ENCODE measurements around the gene FLNB. TPM values are rescaled to one million over a fixed set of nuclear protein-coding genes. Genes with fewer than 3 reads are reported as not detected.
A peak's percentile ranks its signal among the peaks of the same experiment; 100 is the strongest.

The FLNB gene
- total RNA-seq, 1 experiment from 2014 or later: 309 TPM

DNA sequence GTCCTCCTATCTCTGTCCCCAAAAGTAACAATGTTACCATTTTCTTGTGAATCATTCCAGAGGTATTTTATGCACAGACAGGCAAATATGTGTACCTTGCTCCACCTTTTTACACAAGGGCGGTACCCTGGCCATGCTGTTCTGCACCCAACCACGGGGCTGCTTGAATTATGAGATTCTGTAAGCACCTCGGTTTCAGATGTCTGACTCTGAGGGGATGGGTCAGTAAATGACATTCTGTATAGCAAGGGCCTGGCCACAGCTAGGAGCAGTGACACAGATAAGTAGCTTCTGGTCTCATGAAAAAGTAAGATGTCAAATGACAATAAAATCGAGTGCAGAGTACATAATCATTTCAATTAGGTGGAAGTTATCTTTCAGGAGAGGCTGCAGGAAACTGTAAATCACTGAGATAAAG is 30.4 kb upstream of the FLNB start:
- ChIA-PET CTCF (interaction anchor here (0.7 kb wide), 1 partner anchor 122 kb away, joined by 3 read pairs; no protein-coding TSS in a partner anchor), POLR2A (no interaction called here)
- H3K36me3 ChIP-seq (ENCODE audit: control insufficient read depth, insufficient read depth, low read length): no peaks in the 10 kb centered on the region
- peak overlapping the region; percentile 12; the same call in 1 of the 2 replicates for H3K27ac ChIP-seq (ENCODE audit: low read length)
- H3K9me3 ChIP-seq (ENCODE audit: control insufficient read depth, insufficient read depth, low read depth, low read length): no peaks in the 10 kb centered on the region
- peaks cover 17% of the 10 kb centered on the region for H3K4me1 ChIP-seq (ENCODE audit: control insufficient read depth, insufficient read depth, low read length)
- in situ Hi-C loops (cut with HindIII; ENCODE audit: low pct_unique_long_range_greater_than_20kb, low sequenced_read_pairs) (no loop called here), intact Hi-C loops (cut with micrococcal nuclease; ENCODE audit: unreplicated experiment) (no loop called here)
- H3K4me3 ChIP-seq (ENCODE audit: low read depth in 2 of 2, low read length in 2 of 2): no peak overlapping the region
- ATAC-seq (no peak), DNase-seq (ENCODE audit: low read depth, low spot score) (peak; percentile 45)
- no TSS peak for BruUV-seq (replicated peaks)
- no peaks in the 10 kb centered on the region for H3K27me3 ChIP-seq (ENCODE audit: control insufficient read depth, insufficient read depth, low read length)
- TF ChIP-seq, protein P1, sequence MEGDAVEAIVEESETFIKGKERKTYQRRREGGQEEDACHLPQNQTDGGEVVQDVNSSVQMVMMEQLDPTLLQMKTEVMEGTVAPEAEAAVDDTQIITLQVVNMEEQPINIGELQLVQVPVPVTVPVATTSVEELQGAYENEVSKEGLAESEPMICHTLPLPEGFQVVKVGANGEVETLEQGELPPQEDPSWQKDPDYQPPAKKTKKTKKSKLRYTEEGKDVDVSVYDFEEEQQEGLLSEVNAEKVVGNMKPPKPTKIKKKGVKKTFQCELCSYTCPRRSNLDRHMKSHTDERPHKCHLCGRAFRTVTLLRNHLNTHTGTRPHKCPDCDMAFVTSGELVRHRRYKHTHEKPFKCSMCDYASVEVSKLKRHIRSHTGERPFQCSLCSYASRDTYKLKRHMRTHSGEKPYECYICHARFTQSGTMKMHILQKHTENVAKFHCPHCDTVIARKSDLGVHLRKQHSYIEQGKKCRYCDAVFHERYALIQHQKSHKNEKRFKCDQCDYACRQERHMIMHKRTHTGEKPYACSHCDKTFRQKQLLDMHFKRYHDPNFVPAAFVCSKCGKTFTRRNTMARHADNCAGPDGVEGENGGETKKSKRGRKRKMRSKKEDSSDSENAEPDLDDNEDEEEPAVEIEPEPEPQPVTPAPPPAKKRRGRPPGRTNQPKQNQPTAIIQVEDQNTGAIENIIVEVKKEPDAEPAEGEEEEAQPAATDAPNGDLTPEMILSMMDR (IDR thresholded peaks at IDR 0.05): no peak
- TF ChIP-seq TCF7L2 (IDR thresholded peaks at IDR 0.05; ENCODE audit: low read depth, low read length): no peak
- TF ChIP-seq POLR2AphosphoS5 (IDR thresholded peaks at IDR 0.05; ENCODE audit: low read depth, low read length): no peak
- no peak for TF ChIP-seq SIN3A (IDR thresholded peaks at IDR 0.05; ENCODE audit: borderline replicate concordance, insufficient read depth, low read depth, low read length)
- TF ChIP-seq, protein P2, sequence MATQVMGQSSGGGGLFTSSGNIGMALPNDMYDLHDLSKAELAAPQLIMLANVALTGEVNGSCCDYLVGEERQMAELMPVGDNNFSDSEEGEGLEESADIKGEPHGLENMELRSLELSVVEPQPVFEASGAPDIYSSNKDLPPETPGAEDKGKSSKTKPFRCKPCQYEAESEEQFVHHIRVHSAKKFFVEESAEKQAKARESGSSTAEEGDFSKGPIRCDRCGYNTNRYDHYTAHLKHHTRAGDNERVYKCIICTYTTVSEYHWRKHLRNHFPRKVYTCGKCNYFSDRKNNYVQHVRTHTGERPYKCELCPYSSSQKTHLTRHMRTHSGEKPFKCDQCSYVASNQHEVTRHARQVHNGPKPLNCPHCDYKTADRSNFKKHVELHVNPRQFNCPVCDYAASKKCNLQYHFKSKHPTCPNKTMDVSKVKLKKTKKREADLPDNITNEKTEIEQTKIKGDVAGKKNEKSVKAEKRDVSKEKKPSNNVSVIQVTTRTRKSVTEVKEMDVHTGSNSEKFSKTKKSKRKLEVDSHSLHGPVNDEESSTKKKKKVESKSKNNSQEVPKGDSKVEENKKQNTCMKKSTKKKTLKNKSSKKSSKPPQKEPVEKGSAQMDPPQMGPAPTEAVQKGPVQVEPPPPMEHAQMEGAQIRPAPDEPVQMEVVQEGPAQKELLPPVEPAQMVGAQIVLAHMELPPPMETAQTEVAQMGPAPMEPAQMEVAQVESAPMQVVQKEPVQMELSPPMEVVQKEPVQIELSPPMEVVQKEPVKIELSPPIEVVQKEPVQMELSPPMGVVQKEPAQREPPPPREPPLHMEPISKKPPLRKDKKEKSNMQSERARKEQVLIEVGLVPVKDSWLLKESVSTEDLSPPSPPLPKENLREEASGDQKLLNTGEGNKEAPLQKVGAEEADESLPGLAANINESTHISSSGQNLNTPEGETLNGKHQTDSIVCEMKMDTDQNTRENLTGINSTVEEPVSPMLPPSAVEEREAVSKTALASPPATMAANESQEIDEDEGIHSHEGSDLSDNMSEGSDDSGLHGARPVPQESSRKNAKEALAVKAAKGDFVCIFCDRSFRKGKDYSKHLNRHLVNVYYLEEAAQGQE (IDR thresholded peaks at IDR 0.05; ENCODE audit: insufficient read depth in 1 of 2, low read depth in 2 of 2, low read length in 1 of 2): no peak

- TF ChIP-seq, protein P2 (IDR thresholded peaks at IDR 0.05; ENCODE audit: insufficient read depth in 1 of 2, low read depth in 2 of 2, low read length in 1 of 2): no peak
- TF ChIP-seq TCF7L2 (IDR thresholded peaks at IDR 0.05; ENCODE audit: low read depth, low read length): no peak
- TF ChIP-seq, protein P1 (IDR thresholded peaks at IDR 0.05): no peak
- peak overlapping the region; percentile 12; the same call in 1 of the 2 replicates for H3K27ac ChIP-seq (ENCODE audit: low read length)
These were observed 29.9 kb upstream of the FLNB start for GRCh38 chr3:57978316-57978715.

More at GRCh38 chr3:57978316-57978715, 29.9 kb upstream of the FLNB start:
- intact Hi-C loops (cut with micrococcal nuclease; ENCODE audit: unreplicated experiment) (no loop called here), in situ Hi-C loops (cut with HindIII; ENCODE audit: low pct_unique_long_range_greater_than_20kb, low sequenced_read_pairs) (no loop called here)
- ChIA-PET CTCF (no interaction called here), POLR2A (no interaction called here)
- ATAC-seq (peak; percentile 48; the same call in 1 of the 2 replicates), DNase-seq (ENCODE audit: low read depth, low spot score) (no peak)
- Histone ChIP-seq H3K36me3 (ENCODE audit: control insufficient read depth, insufficient read depth, low read length) (no peaks in the 10 kb centered on the region), H3K4me1 (ENCODE audit: control insufficient read depth, insufficient read depth, low read length) (peaks cover 15% of the 10 kb centered on the region), H3K9me3 (ENCODE audit: control insufficient read depth, insufficient read depth, low read depth, low read length) (no peaks in the 10 kb centered on the region), H3K27me3 (ENCODE audit: control insufficient read depth, insufficient read depth, low read length) (no peaks in the 10 kb centered on the region), H3K4me3 (ENCODE audit: low read depth in 2 of 2, low read length in 2 of 2) (no peak overlapping the region)
- BruUV-seq (replicated peaks): no TSS peak

All from Panc1 (cell line).